Measurements from ENCODE around the gene CHN2. TPM values are rescaled to one million over a fixed set of nuclear protein-coding genes. Genes with fewer than 3 reads are reported as not detected.
A peak's percentile ranks its signal among the peaks of the same experiment; 100 is the strongest.

Gene CHN2
- polyA plus RNA-seq, 1 of the 3 experiments (the other 2 are of a cell fraction) = 0.02 TPM

GRCh38 chr7:29442146-29442545 is 247.6 kb downstream of the CHN2 start:
- TF ChIP-seq NFIC (IDR thresholded peaks at IDR 0.05; ENCODE audit: borderline replicate concordance) (no peak), CHD2 (IDR thresholded peaks at IDR 0.05; ENCODE audit: low read length, partially characterized antibody) (no peak), SMC3 (IDR thresholded peaks at IDR 0.05; ENCODE audit: low read depth, low read length) (no peak), RCOR1 (IDR thresholded peaks at IDR 0.05; ENCODE audit: low read length) (no peak), JUND (IDR thresholded peaks at IDR 0.05) (no peak), TAF1 (IDR thresholded peaks at IDR 0.05; ENCODE audit: borderline replicate concordance, low read depth, low read length) (no peak), TCF12 (IDR thresholded peaks at IDR 0.05) (no peak)
- TF ChIP-seq, protein P1, sequence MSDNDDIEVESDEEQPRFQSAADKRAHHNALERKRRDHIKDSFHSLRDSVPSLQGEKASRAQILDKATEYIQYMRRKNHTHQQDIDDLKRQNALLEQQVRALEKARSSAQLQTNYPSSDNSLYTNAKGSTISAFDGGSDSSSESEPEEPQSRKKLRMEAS (IDR thresholded peaks at IDR 0.05; ENCODE audit: low read depth) = 0 out of 2 replicates have a peak, but pooled peaks have one; percentile 17
- no peak overlapping the region for H3K27ac ChIP-seq (ENCODE audit: low read depth in 2 of 2, low read length in 1 of 2)
- ChIA-PET POLR2A (no interaction called here), CTCF (no interaction called here)
- peak; percentile 21 for DNase-seq
- H3K9ac ChIP-seq = no peak overlapping the region
- no peaks in the 10 kb centered on the region for H3K36me3 ChIP-seq (replicated peaks in 1 of 2; ENCODE audit: control insufficient read depth in 1 of 2, insufficient read depth in 2 of 2, low read length in 1 of 2)
- H3K9me3 ChIP-seq = no peaks in the 10 kb centered on the region
- no peaks in the 10 kb centered on the region for H3K9me2 ChIP-seq
- H4K20me1 ChIP-seq (ENCODE audit: insufficient read depth) = no peaks in the 10 kb centered on the region
- H3K4me2 ChIP-seq = no peak overlapping the region
- no peak overlapping the region for H2AFZ ChIP-seq (ENCODE audit: low read depth)
- WGBS (ENCODE audit: low lambda C conversion rate) = 17% methylated on average over 3 of the region's 3 CpGs
- H3F3A ChIP-seq (replicated peaks; ENCODE audit: insufficient read depth) = no peaks in the 10 kb centered on the region
- no peaks in the 10 kb centered on the region for H3K79me2 ChIP-seq (ENCODE audit: insufficient read depth)
- H3K4me1 ChIP-seq (ENCODE audit: control insufficient read depth in 1 of 2, insufficient read depth in 2 of 2, low read depth in 1 of 2, low read length in 1 of 2) = peaks cover 3 to 8% of the 10 kb centered on the region in 2 experiments; a peak in 3 of 4 replicates
- no peak overlapping the region for H3K4me3 ChIP-seq (ENCODE audit: low read depth in 2 of 2, low read length in 1 of 2)
- no peaks in the 10 kb centered on the region for H3K27me3 ChIP-seq (ENCODE audit: insufficient read depth)

GRCh38 chr7:29443552-29443951 is 249.0 kb downstream of the CHN2 start:
- no peak overlapping the region for H3K27ac ChIP-seq (ENCODE audit: low read depth in 2 of 2, low read length in 1 of 2)
- no peak for DNase-seq
- no peak overlapping the region for H3K4me2 ChIP-seq
- no peaks in the 10 kb centered on the region for H3K9me3 ChIP-seq
- no peaks in the 10 kb centered on the region for H3K9me2 ChIP-seq
- H3K4me1 ChIP-seq (ENCODE audit: control insufficient read depth in 1 of 2, insufficient read depth in 2 of 2, low read depth in 1 of 2, low read length in 1 of 2) = peaks cover 3 to 8% of the 10 kb centered on the region in 2 experiments; a peak in 3 of 4 replicates
- ChIA-PET CTCF (interaction anchor here (1.1 kb wide), 1 partner anchor 522 kb away, joined by 3 read pairs; no protein-coding TSS in a partner anchor), POLR2A (no interaction called here)
- H3K79me2 ChIP-seq (ENCODE audit: insufficient read depth) = no peaks in the 10 kb centered on the region
- no peak overlapping the region for H3K4me3 ChIP-seq (ENCODE audit: low read depth in 2 of 2, low read length in 1 of 2)
- H2AFZ ChIP-seq (ENCODE audit: low read depth) = no peak overlapping the region
- 26% methylated on average over 1 of the region's 1 CpG for WGBS (ENCODE audit: low lambda C conversion rate)
- H3K9ac ChIP-seq = no peak overlapping the region
- no peaks in the 10 kb centered on the region for H3F3A ChIP-seq (replicated peaks; ENCODE audit: insufficient read depth)
- H3K27me3 ChIP-seq (ENCODE audit: insufficient read depth) = no peaks in the 10 kb centered on the region
- H3K36me3 ChIP-seq (replicated peaks in 1 of 2; ENCODE audit: control insufficient read depth in 1 of 2, insufficient read depth in 2 of 2, low read length in 1 of 2) = no peaks in the 10 kb centered on the region
- H4K20me1 ChIP-seq (ENCODE audit: insufficient read depth) = no peaks in the 10 kb centered on the region
- TF ChIP-seq, protein P2, sequence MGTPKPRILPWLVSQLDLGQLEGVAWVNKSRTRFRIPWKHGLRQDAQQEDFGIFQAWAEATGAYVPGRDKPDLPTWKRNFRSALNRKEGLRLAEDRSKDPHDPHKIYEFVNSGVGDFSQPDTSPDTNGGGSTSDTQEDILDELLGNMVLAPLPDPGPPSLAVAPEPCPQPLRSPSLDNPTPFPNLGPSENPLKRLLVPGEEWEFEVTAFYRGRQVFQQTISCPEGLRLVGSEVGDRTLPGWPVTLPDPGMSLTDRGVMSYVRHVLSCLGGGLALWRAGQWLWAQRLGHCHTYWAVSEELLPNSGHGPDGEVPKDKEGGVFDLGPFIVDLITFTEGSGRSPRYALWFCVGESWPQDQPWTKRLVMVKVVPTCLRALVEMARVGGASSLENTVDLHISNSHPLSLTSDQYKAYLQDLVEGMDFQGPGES (IDR thresholded peaks at IDR 0.05; ENCODE audit: low read depth, low read length) = no peak
- TF ChIP-seq, protein P3, sequence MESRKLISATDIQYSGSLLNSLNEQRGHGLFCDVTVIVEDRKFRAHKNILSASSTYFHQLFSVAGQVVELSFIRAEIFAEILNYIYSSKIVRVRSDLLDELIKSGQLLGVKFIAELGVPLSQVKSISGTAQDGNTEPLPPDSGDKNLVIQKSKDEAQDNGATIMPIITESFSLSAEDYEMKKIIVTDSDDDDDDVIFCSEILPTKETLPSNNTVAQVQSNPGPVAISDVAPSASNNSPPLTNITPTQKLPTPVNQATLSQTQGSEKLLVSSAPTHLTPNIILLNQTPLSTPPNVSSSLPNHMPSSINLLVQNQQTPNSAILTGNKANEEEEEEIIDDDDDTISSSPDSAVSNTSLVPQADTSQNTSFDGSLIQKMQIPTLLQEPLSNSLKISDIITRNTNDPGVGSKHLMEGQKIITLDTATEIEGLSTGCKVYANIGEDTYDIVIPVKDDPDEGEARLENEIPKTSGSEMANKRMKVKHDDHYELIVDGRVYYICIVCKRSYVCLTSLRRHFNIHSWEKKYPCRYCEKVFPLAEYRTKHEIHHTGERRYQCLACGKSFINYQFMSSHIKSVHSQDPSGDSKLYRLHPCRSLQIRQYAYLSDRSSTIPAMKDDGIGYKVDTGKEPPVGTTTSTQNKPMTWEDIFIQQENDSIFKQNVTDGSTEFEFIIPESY (IDR thresholded peaks at IDR 0.05; ENCODE audit: borderline replicate concordance, low read depth) = no peak
- TF ChIP-seq POLR2AphosphoS5 (IDR thresholded peaks at IDR 0.05; ENCODE audit: low read depth, low read length) (no peak), RAD21 (IDR thresholded peaks at IDR 0.05; ENCODE audit: low read length) (no peak), USF2 (IDR thresholded peaks at IDR 0.05; ENCODE audit: borderline replicate concordance, low read depth, low read length) (no peak), CHD2 (IDR thresholded peaks at IDR 0.05; ENCODE audit: low read length, partially characterized antibody) (no peak), FOXJ3 (CRISPR knock-in tag; IDR thresholded peaks at IDR 0.05) (no peak), USF1 (IDR thresholded peaks at IDR 0.05; ENCODE audit: borderline replicate concordance, low read depth) (no peak), NFIC (IDR thresholded peaks at IDR 0.05; ENCODE audit: borderline replicate concordance) (no peak), REST (IDR thresholded peaks at IDR 0.05; ENCODE audit: low read depth, low read length) (no peak), GABPA (IDR thresholded peaks at IDR 0.05; ENCODE audit: low read depth) (no peak), FOSL2 (IDR thresholded peaks at IDR 0.05; ENCODE audit: borderline replicate concordance, low read depth) (no peak), EP300 (IDR thresholded peaks at IDR 0.05; ENCODE audit: borderline replicate concordance in 1 of 2, low read depth in 1 of 2, low read length in 1 of 2) (no peak)
